Activated CD4-positive, alpha-beta T cell treated with anti-CD3 and anti-CD28 coated beads, Interleukin-2, amount 10 ng/mL, durations not matched to agents 24 days and 14 days (primary cell): Measurements from ENCODE around the gene PRKN. TPM values are rescaled to one million over a fixed set of nuclear protein-coding genes. Genes with fewer than 3 reads are reported as not detected.

Experiments
- DNase-seq: peaks from one replicate; pipeline ENCODE4 v3.0.0; 2022
- H3K27ac Mint-ChIP-seq: one replicate; pipeline ENCODE4 v1.8.0; 2022; ENCODE audit warnings: mild to moderate bottlenecking, mixed read lengths
- H3K27me3 Mint-ChIP-seq: one replicate; pipeline ENCODE4 v1.8.0; 2022; ENCODE audit warnings: mixed read lengths
- H3K36me3 Mint-ChIP-seq: one replicate; pipeline ENCODE4 v1.8.0; 2022; ENCODE audit warnings: low read depth, mild to moderate bottlenecking, mixed read lengths
- H3K4me1 Mint-ChIP-seq: one replicate; pipeline ENCODE4 v1.8.0; 2021; ENCODE audit warnings: mixed read lengths
- H3K4me3 Mint-ChIP-seq: one replicate; pipeline ENCODE4 v1.8.0; 2022; ENCODE audit warnings: mild to moderate bottlenecking, moderate library complexity, mixed read lengths
- H3K9me3 Mint-ChIP-seq: one replicate; pipeline ENCODE4 v1.8.0; 2021; ENCODE audit warnings: mixed read lengths
- intact Hi-C: fragments of 100-400 bp; cut with micrococcal nuclease; formaldehyde crosslinking; loops from one replicate; pipeline ENCODE4 v1.15.1; 2023
- total RNA-seq: library from RNA; stranded (reverse); gene quantifications from 2 replicates; pipeline ENCODE4 v1.2.3, GENCODE V29; 2022

Gene PRKN
- total RNA-seq, 1 donor from 2014 or later: not detected

GRCh38 chr6:162637317-162637716, 90.2 kb downstream of the PRKN start:
- no peak overlapping the region for H3K4me3 Mint-ChIP-seq
- no peaks in the 10 kb centered on the region for H3K4me1 Mint-ChIP-seq
- H3K27ac Mint-ChIP-seq: no peak overlapping the region
- H3K36me3 Mint-ChIP-seq: no peaks in the 10 kb centered on the region
- intact Hi-C loops: no loop called here
- no peak for DNase-seq
- H3K27me3 Mint-ChIP-seq: no peaks in the 10 kb centered on the region
- no peaks in the 10 kb centered on the region for H3K9me3 Mint-ChIP-seq

DNA sequence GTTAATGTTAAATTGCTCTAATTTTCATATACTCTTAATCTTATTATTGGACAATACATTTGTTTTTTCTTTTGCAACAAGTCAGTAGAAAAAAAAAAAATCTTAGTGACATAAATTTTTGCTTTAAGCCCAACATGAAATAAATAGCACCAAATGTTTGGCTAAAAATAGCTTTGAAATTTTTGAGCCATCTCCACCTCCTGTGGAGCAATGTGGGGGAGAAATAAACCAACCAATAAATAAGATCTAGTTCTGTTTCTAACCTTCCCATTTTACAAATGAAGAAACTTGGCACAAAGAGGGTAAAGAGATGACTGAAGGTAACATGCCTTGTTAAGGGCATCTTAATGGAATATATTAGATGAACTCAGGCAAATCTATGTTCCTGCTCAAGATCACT, 91.4 kb downstream of the PRKN start:
- H3K27ac Mint-ChIP-seq: no peak overlapping the region
- H3K36me3 Mint-ChIP-seq: no peaks in the 10 kb centered on the region
- no peak overlapping the region for H3K4me3 Mint-ChIP-seq
- DNase-seq: no peak
- H3K9me3 Mint-ChIP-seq: no peaks in the 10 kb centered on the region
- no peaks in the 10 kb centered on the region for H3K4me1 Mint-ChIP-seq
- intact Hi-C loops: no loop called here
- no peaks in the 10 kb centered on the region for H3K27me3 Mint-ChIP-seq

DNA sequence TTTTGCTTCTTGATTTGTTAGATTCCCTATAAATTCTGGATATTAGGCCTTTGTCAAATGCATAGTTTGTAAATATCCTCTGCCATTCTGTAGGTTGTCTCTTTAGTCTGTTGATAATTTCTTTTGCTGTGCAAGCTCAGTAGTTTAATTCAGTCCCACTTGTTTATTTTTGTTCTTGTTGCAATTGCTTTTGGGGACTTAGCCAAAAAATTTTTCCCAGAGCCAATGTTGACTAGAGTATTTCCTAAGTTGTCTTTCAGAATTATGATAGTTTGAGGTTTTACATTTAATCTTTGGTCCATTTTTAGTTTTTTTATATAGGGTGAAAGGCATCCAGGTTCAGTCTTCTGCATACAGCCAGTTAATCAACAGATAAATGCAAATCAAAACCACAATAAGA, 96.0 kb downstream of the PRKN start:
- no peaks in the 10 kb centered on the region for H3K27me3 Mint-ChIP-seq
- DNase-seq: no peak
- no peaks in the 10 kb centered on the region for H3K36me3 Mint-ChIP-seq
- H3K4me1 Mint-ChIP-seq: no peaks in the 10 kb centered on the region
- H3K27ac Mint-ChIP-seq: no peak overlapping the region
- H3K4me3 Mint-ChIP-seq: no peak overlapping the region
- H3K9me3 Mint-ChIP-seq: no peaks in the 10 kb centered on the region
- intact Hi-C loops: no loop called here

- intact Hi-C loops: no loop called here
- Mint-ChIP-seq H3K4me1 (no peaks in the 10 kb centered on the region), H3K4me3 (no peak overlapping the region), H3K36me3 (no peaks in the 10 kb centered on the region), H3K9me3 (no peaks in the 10 kb centered on the region), H3K27me3 (no peaks in the 10 kb centered on the region), H3K27ac (no peak overlapping the region)
- DNase-seq: no peak
Observed at GRCh38 chr6:162630069-162630468, 97.5 kb downstream of the PRKN start.

DNA sequence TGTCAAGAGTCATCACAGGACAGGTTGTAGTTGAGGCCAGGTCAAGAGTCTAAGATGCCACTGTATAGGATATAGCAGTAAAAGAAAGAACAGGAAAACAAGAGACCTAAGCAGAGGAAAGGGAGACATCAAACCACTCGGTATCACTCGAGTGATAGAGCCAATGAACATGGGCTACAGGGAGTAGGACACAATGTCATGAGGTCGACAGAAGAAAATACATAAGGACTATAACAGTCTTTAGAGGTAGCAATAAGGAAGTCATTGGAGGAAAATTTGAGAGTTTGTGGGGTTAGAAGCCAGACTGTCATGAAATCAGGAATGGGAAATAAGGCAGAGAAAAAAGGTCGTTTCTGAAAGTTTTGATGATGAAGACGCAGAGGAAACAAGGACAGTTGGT, 99.7 kb downstream of the PRKN start:
- H3K9me3 Mint-ChIP-seq: no peaks in the 10 kb centered on the region
- H3K4me1 Mint-ChIP-seq: no peaks in the 10 kb centered on the region
- H3K27ac Mint-ChIP-seq: no peak overlapping the region
- no peak overlapping the region for H3K4me3 Mint-ChIP-seq
- no peaks in the 10 kb centered on the region for H3K27me3 Mint-ChIP-seq
- intact Hi-C loops: no loop called here
- DNase-seq: no peak
- no peaks in the 10 kb centered on the region for H3K36me3 Mint-ChIP-seq

DNA sequence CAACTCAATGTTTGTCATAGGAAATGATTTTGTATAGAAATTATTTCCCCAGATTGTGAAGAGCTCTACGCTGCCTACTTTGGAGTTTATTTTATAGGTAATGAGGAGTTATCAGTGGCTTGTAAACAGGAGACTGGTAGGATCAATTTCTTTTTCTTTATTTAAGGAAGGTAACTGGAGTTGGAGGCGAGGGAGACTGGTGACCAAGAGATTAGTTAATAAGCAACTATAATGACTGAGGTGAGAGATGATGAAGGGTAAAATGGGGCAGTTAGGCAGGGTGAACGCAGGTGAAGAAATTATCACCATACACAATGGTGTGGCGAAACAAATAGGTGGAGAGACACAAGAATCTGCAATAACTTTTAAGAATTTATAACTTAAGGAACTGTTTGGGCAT, 100.2 kb downstream of the PRKN start:
- H3K27me3 Mint-ChIP-seq: no peaks in the 10 kb centered on the region
- no peak for DNase-seq
- no peaks in the 10 kb centered on the region for H3K4me1 Mint-ChIP-seq
- H3K36me3 Mint-ChIP-seq: no peaks in the 10 kb centered on the region
- H3K9me3 Mint-ChIP-seq: no peaks in the 10 kb centered on the region
- no peak overlapping the region for H3K27ac Mint-ChIP-seq
- intact Hi-C loops: no loop called here
- H3K4me3 Mint-ChIP-seq: no peak overlapping the region

DNA sequence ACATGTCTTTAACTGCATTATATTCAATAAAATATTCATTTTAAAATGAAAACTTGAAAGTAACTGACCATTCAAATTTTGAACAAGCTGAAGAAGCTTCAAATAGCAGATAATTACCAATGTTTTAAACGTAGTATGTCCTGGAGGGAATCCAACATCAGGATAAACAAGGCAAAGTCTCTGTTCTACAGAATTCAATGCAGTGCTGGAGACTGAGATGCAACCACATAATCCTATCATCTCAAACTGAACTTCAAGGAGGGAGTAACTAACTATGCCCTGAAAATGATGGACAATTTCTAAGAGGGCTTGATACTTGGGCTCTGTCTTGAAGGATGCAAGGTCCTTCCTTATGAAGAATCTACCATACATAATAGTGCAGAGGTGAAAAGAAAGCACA, 100.7 kb downstream of the PRKN start:
- Mint-ChIP-seq H3K9me3 (no peaks in the 10 kb centered on the region), H3K4me3 (no peak overlapping the region), H3K36me3 (no peaks in the 10 kb centered on the region), H3K27me3 (no peaks in the 10 kb centered on the region), H3K27ac (no peak overlapping the region), H3K4me1 (no peaks in the 10 kb centered on the region)
- DNase-seq: no peak
- intact Hi-C loops: no loop called here

DNA sequence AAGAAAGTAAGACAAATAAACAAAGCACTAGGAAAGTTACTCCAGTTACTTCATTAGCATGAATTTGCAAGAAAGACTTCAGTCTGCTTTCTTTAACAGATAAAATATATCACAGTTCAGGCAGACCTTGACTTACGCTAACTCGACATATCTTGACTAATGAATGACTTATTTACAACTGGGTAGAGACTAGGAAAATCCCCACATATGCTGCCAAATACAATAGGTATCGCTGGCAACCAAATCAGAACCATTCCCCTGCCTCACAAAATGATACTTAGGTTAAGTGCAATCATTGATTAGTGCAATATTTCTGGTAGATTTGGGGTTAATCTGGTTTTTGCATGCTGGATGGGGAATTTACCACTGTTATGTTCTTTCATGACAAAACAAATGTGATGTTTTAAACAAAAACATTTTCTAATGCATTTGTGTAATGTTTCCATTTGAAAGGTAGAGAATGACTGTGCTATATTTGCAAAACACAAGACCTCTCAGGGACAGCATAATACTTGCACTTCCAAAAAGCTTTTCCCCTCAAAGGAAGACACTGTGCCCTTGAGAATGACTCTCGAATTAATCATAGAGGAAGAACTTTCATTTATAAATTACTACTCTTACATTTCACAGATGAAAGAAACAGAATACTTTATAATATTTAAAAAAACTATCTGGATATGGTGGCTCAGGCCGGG, 101.6 kb downstream of the PRKN start:
- intact Hi-C loops: no loop called here

GRCh38 chr6:162622572-162622971, 105.0 kb downstream of the PRKN start:
- intact Hi-C loops: no loop called here
- no peaks in the 10 kb centered on the region for H3K4me1 Mint-ChIP-seq
- H3K9me3 Mint-ChIP-seq: no peaks in the 10 kb centered on the region
- H3K27ac Mint-ChIP-seq: no peak overlapping the region
- no peak overlapping the region for H3K4me3 Mint-ChIP-seq
- H3K27me3 Mint-ChIP-seq: no peaks in the 10 kb centered on the region
- no peaks in the 10 kb centered on the region for H3K36me3 Mint-ChIP-seq
- no peak for DNase-seq

More for the DNA sequence above, 101.6 kb downstream of the PRKN start:
- Mint-ChIP-seq H3K4me3 (no peak overlapping the region), H3K9me3 (no peaks in the 10 kb centered on the region), H3K27me3 (no peaks in the 10 kb centered on the region), H3K4me1 (no peaks in the 10 kb centered on the region), H3K36me3 (no peaks in the 10 kb centered on the region), H3K27ac (no peak overlapping the region)
- no peak for DNase-seq

GRCh38 chr6:162621246-162621645, 106.3 kb downstream of the PRKN start:
- H3K27me3 Mint-ChIP-seq: no peaks in the 10 kb centered on the region
- no peaks in the 10 kb centered on the region for H3K9me3 Mint-ChIP-seq
- no peaks in the 10 kb centered on the region for H3K36me3 Mint-ChIP-seq
- no peaks in the 10 kb centered on the region for H3K4me1 Mint-ChIP-seq
- no peak overlapping the region for H3K27ac Mint-ChIP-seq
- DNase-seq: no peak
- intact Hi-C loops: no loop called here
- no peak overlapping the region for H3K4me3 Mint-ChIP-seq

DNA sequence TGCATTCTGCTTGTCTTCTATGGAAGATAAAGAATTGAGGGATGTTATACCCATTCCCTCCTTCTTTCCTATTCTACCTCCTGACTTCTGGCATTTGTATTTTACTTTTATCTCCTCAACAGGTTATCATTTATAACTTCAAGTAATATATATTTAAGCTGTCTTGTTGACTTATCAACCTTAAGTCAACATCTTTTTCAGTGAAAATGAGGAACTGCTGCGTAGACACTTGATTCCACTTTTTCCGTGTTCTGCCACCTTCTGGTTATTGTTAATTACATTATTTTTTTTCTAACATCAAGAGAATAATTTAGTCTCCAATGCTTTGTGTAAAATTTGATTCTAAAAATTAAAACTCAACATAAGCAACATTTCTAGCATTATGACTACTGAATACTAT, 107.5 kb downstream of the PRKN start:
- H3K4me1 Mint-ChIP-seq: no peaks in the 10 kb centered on the region
- DNase-seq: no peak
- H3K27me3 Mint-ChIP-seq: no peaks in the 10 kb centered on the region
- no peaks in the 10 kb centered on the region for H3K36me3 Mint-ChIP-seq
- H3K9me3 Mint-ChIP-seq: no peaks in the 10 kb centered on the region
- intact Hi-C loops: no loop called here
- no peak overlapping the region for H3K27ac Mint-ChIP-seq
- H3K4me3 Mint-ChIP-seq: no peak overlapping the region

DNA sequence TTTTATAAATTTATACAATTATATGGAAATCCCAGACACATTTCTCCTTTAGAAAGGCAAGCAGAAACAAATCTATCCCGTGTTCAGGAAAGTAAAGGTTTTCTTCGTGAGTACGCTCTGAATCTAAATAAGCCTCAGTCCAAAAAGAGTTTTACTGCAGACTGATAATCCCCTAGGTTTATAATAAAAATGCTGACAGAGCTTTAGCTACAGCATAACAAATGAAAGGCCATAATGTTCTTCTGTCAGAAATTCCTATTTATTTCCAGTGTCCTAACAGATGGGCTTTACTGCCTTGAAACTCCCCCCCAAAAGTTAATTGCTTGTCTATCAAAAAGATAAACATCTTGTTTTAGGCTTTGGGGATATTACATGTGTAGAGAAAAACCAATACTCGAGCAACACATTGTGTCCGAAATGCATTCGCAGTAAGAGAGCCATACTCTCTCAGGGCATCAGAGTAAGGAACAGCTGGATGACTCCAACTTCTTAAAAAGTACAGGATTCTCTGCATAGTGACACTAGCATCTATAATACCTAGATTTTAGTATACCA, 109.0 kb downstream of the PRKN start:
- Mint-ChIP-seq H3K27me3 (no peaks in the 10 kb centered on the region), H3K9me3 (no peaks in the 10 kb centered on the region), H3K4me3 (no peak overlapping the region), H3K27ac (no peak overlapping the region), H3K36me3 (no peaks in the 10 kb centered on the region), H3K4me1 (no peaks in the 10 kb centered on the region)
- intact Hi-C loops: no loop called here
- no peak for DNase-seq

DNA sequence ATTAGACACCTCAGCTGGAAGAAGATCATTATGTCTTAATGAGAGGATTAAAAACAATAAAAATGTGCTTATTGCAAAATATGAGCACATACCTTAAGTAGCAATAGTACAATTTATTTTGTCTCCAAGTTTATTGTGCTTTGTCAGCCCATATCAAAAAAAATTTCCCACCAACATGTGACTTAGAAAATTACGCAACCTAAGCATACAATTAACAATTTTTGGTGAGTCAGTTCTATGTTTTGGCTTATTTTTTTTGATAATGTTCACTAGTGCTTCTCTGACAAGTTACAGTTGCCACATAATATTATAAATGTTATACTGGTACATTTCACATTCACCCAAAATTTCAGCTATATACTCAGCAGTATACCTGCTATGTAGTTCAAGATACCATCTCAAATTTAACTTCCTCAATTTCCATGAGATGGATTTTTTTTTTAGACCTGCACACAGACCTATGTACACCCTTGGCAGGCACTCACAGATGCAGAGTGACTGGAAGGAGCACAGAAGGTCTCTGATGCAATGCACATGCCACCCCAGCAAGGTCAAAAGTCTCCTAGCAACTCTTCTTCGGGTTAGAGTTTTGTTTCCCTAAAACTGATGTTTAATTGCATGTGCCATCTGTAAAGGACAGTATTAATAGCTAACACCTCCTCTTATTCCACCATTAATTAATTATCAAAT, 112.4 kb downstream of the PRKN start:
- Mint-ChIP-seq H3K27me3 (no peaks in the 10 kb centered on the region), H3K4me1 (no peaks in the 10 kb centered on the region), H3K27ac (no peak overlapping the region), H3K9me3 (no peaks in the 10 kb centered on the region), H3K36me3 (no peaks in the 10 kb centered on the region), H3K4me3 (no peak overlapping the region)
- DNase-seq: no peak
- intact Hi-C loops: no loop called here

GRCh38 chr6:162613310-162613709, 114.3 kb downstream of the PRKN start:
- Mint-ChIP-seq H3K9me3 (no peaks in the 10 kb centered on the region), H3K27ac (no peak overlapping the region), H3K4me1 (no peaks in the 10 kb centered on the region), H3K4me3 (no peak overlapping the region), H3K36me3 (no peaks in the 10 kb centered on the region), H3K27me3 (no peaks in the 10 kb centered on the region)
- no peak for DNase-seq
- intact Hi-C loops: no loop called here
